H9 (cell line): Measurements from ENCODE around the gene GTF2A1L. TPM values are rescaled to one million over a fixed set of nuclear protein-coding genes. Genes with fewer than 3 reads are reported as not detected.

Source experiments
- DNase-seq: peaks from one replicate; pipeline ENCODE4 v3.0.0-alpha.2; 2017
- H2AFZ ChIP-seq: one replicate; pipeline ENCODE4 v1.6.1; 2013; ENCODE audit warnings: mild to moderate bottlenecking, low read length, control low read depth, moderate library complexity
- H2AK5ac ChIP-seq: 2 replicates; pipeline ENCODE4 v1.6.1; 2013; ENCODE audit warnings: low read length, control low read depth, mixed read lengths; ENCODE audit not compliant: insufficient read length
- H2BK120ac ChIP-seq: one replicate; pipeline ENCODE4 v1.6.1; 2013; ENCODE audit warnings: low read depth, mild to moderate bottlenecking, low read length, control low read depth, inconsistent platforms; ENCODE audit not compliant: poor library complexity, severe bottlenecking
- H2BK12ac ChIP-seq: 2 replicates; pipeline ENCODE4 v1.6.1; 2013; ENCODE audit warnings: low read length, control low read depth, mixed read lengths, low read depth; ENCODE audit not compliant: insufficient read length
- H2BK15ac ChIP-seq: 2 replicates; pipeline ENCODE4 v1.6.1; 2013; ENCODE audit warnings: low read depth, low read length, control low read depth
- H2BK20ac ChIP-seq: one replicate; pipeline ENCODE4 v1.6.1; 2013; ENCODE audit warnings: low read depth, mild to moderate bottlenecking, low read length, control low read depth, inconsistent platforms; ENCODE audit not compliant: poor library complexity, severe bottlenecking
- H2BK5ac ChIP-seq: 2 replicates; pipeline ENCODE4 v1.6.1; 2013; ENCODE audit warnings: low read length, control low read depth, mixed read lengths; ENCODE audit not compliant: insufficient read length
- H3K14ac ChIP-seq: 2 replicates; pipeline ENCODE4 v1.6.1; 2013; ENCODE audit warnings: low read length, control low read depth; ENCODE audit not compliant: insufficient read depth
- H3K18ac ChIP-seq: 2 replicates; pipeline ENCODE4 v1.6.1; 2013; ENCODE audit warnings: low read depth, mild to moderate bottlenecking, mixed read lengths, low read length, control low read depth; ENCODE audit not compliant: insufficient read length
- H3K23ac ChIP-seq: 2 replicates; pipeline ENCODE4 v1.6.1; 2013; ENCODE audit warnings: low read length, control low read depth, mixed read lengths, low read depth; ENCODE audit not compliant: insufficient read length
- H3K23me2 ChIP-seq: 2 replicates; pipeline ENCODE4 v1.6.1; 2013; ENCODE audit warnings: low read depth, mild to moderate bottlenecking, mixed read lengths, low read length, control low read depth; ENCODE audit not compliant: insufficient read length, poor library complexity, severe bottlenecking
- H3K27ac ChIP-seq: 2 replicates; pipeline ENCODE4 v1.5.1; 2013; ENCODE audit warnings: low read length, control low read depth, mixed read lengths, low read depth; ENCODE audit not compliant: insufficient read length
- H3K27me3 ChIP-seq: 2 replicates; pipeline ENCODE4 v1.6.1; 2013; ENCODE audit warnings: low read length, control low read depth, inconsistent platforms; ENCODE audit not compliant: insufficient read depth
- H3K4ac ChIP-seq: 2 replicates; pipeline ENCODE4 v1.6.1; 2013; ENCODE audit warnings: low read depth, mild to moderate bottlenecking, control low read depth, inconsistent platforms, low read length, moderate library complexity
- H3K4me1 ChIP-seq: 2 replicates; pipeline ENCODE4 v1.6.1; 2013; ENCODE audit warnings: low read length, control low read depth, inconsistent platforms; ENCODE audit not compliant: insufficient read depth
- H3K4me2 ChIP-seq: 2 replicates; pipeline ENCODE4 v1.6.1; 2013; ENCODE audit warnings: low read length, control low read depth, mixed read lengths; ENCODE audit not compliant: insufficient read length, insufficient read depth
- H3K56ac ChIP-seq: 2 replicates; pipeline ENCODE4 v1.6.1; 2013; ENCODE audit warnings: low read depth, mild to moderate bottlenecking, mixed read lengths, low read length, control low read depth; ENCODE audit not compliant: insufficient read length
- H3K79me1 ChIP-seq: 2 replicates; pipeline ENCODE4 v1.6.1; 2013; ENCODE audit warnings: low read depth, mild to moderate bottlenecking, moderate library complexity, low read length, control low read depth, inconsistent platforms; ENCODE audit not compliant: insufficient read depth, poor library complexity, severe bottlenecking
- H3K79me2 ChIP-seq: 2 replicates; pipeline ENCODE4 v1.6.1; 2013; ENCODE audit warnings: low read length, control low read depth, inconsistent platforms; ENCODE audit not compliant: insufficient read depth
- H3K9ac ChIP-seq: 2 replicates; pipeline ENCODE4 v1.6.1; 2013; ENCODE audit warnings: low read length, control low read depth, mixed read lengths; ENCODE audit not compliant: insufficient read length; ENCODE audit errors: extremely low read depth
- H3K9me3 ChIP-seq: one replicate; pipeline ENCODE4 v1.6.1; 2013; ENCODE audit warnings: low read depth, low read length, inconsistent platforms; ENCODE audit not compliant: control insufficient read depth
- H3T11ph ChIP-seq: one replicate; pipeline ENCODE4 v1.6.1; 2013; ENCODE audit warnings: mild to moderate bottlenecking, low read length, control low read depth, inconsistent platforms
- H4K20me1 ChIP-seq: one replicate; pipeline ENCODE4 v1.6.1; 2013; ENCODE audit not compliant: control insufficient read depth, insufficient read length, insufficient read depth
- H4K5ac ChIP-seq: 2 replicates; pipeline ENCODE4 v1.6.1; 2013; ENCODE audit warnings: low read depth, mild to moderate bottlenecking, mixed read lengths, low read length, control low read depth; ENCODE audit not compliant: insufficient read length
- H4K8ac ChIP-seq: replicated peaks from 2 replicates; pipeline ENCODE4 v1.6.1; 2013; ENCODE audit warnings: low read length, control low read depth, mixed read lengths, low read depth; ENCODE audit not compliant: insufficient read length
- H4K91ac ChIP-seq: 2 replicates; pipeline ENCODE4 v1.6.1; 2013; ENCODE audit warnings: low read depth, mild to moderate bottlenecking, moderate library complexity, mixed read lengths, low read length, control low read depth; ENCODE audit not compliant: insufficient read length
- H3K27ac Mint-ChIP-seq, 3 experiments: 2 replicates in 2 of 3; 3 replicates in 1 of 3; pipeline ENCODE4 v1.8.0; 2020 to 2021; ENCODE audit warnings: mixed read lengths in 3 of 3, mild to moderate bottlenecking in 1 of 3, moderate library complexity in 1 of 3
- H3K27me3 Mint-ChIP-seq: 2 replicates; pipeline ENCODE4 v1.8.0; 2021; ENCODE audit warnings: low read depth, mild to moderate bottlenecking, moderate library complexity, mixed read lengths
- H3K36me3 Mint-ChIP-seq, 3 experiments: 2 replicates in 2 of 3; 3 replicates in 1 of 3; pipeline ENCODE4 v1.8.0; 2020 to 2021; ENCODE audit warnings: low read depth in 3 of 3, mixed read lengths in 3 of 3; ENCODE audit not compliant: insufficient read depth in 1 of 3
- H3K4me1 Mint-ChIP-seq, 2 experiments: 2 replicates each; pipeline ENCODE4 v1.8.0; 2020; ENCODE audit warnings: mixed read lengths in 2 of 2
- H3K4me3 Mint-ChIP-seq, 2 experiments: 2 replicates in 1 of 2; 3 replicates in 1 of 2; pipeline ENCODE4 v1.8.0; 2020 to 2021; ENCODE audit warnings: mild to moderate bottlenecking in 2 of 2, mixed read lengths in 2 of 2, moderate library complexity in 1 of 2
- H3K9me3 Mint-ChIP-seq, 2 experiments: 2 replicates in 1 of 2; 3 replicates in 1 of 2; pipeline ENCODE4 v1.8.0; 2020; ENCODE audit warnings: mild to moderate bottlenecking in 2 of 2, mixed read lengths in 2 of 2, moderate library complexity in 1 of 2
- WGBS: extraction: QIAGEN DNeasy Blood & Tissue Kit; methylation state at CpG from one replicate; pipeline ENCODE4 v1.1.7; 2013; ENCODE audit warnings: missing lambda C conversion rate, low lambda C conversion rate, mixed read lengths; ENCODE audit not compliant: insufficient read length; ENCODE audit errors: extremely low coverage; 5-methylcytosine and 5-hydroxymethylcytosine counted together
- total RNA-seq: library from RNA; stranded (reverse); gene quantifications from 2 replicates; pipeline ENCODE4 v1.2.1, GENCODE V29; 2021
- TF ChIP-seq, protein P1 (sequence below): fragments of 200-600 bp; sonication (generic); conservative IDR thresholded peaks from 3 replicates; pipeline ENCODE4 v1.8.0; 2021; ENCODE audit warnings: antibody characterized with exemption, mild to moderate bottlenecking

GTF2A1L gene
- total RNA-seq, 1 experiment from 2014 or later: not detected

- no peak overlapping the region for H3K14ac ChIP-seq
- no peak overlapping the region for H2BK15ac ChIP-seq
- H3K27ac ChIP-seq: no peak overlapping the region
- no peaks in the 10 kb centered on the region for H4K20me1 ChIP-seq
- H4K8ac ChIP-seq: no peak overlapping the region
- H3K23me2 ChIP-seq: no peaks in the 10 kb centered on the region
- H3T11ph ChIP-seq: no peak overlapping the region
- Mint-ChIP-seq H3K27me3 (no peaks in the 10 kb centered on the region; the same call in 1 of the 2 replicates), H3K36me3 (no peaks in the 10 kb centered on the region), H3K4me1 (peaks cover 15 to 31% of the 10 kb centered on the region in 2 experiments), H3K27ac (no peak overlapping the region), H3K9me3 (no peaks in the 10 kb centered on the region), H3K4me3 (no peak overlapping the region)
- H2BK20ac ChIP-seq: no peak overlapping the region
- no peaks in the 10 kb centered on the region for H3K79me2 ChIP-seq
- no peak overlapping the region for H4K5ac ChIP-seq
- H3K27me3 ChIP-seq: no peaks in the 10 kb centered on the region
- no peak overlapping the region for H3K9ac ChIP-seq
- H3K79me1 ChIP-seq: no peaks in the 10 kb centered on the region
- no peak overlapping the region for H2BK12ac ChIP-seq
- H2AFZ ChIP-seq: no peak overlapping the region
- TF ChIP-seq, protein P1, sequence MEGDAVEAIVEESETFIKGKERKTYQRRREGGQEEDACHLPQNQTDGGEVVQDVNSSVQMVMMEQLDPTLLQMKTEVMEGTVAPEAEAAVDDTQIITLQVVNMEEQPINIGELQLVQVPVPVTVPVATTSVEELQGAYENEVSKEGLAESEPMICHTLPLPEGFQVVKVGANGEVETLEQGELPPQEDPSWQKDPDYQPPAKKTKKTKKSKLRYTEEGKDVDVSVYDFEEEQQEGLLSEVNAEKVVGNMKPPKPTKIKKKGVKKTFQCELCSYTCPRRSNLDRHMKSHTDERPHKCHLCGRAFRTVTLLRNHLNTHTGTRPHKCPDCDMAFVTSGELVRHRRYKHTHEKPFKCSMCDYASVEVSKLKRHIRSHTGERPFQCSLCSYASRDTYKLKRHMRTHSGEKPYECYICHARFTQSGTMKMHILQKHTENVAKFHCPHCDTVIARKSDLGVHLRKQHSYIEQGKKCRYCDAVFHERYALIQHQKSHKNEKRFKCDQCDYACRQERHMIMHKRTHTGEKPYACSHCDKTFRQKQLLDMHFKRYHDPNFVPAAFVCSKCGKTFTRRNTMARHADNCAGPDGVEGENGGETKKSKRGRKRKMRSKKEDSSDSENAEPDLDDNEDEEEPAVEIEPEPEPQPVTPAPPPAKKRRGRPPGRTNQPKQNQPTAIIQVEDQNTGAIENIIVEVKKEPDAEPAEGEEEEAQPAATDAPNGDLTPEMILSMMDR: peak; percentile 29; the same call in 2 of the 3 replicates
- H4K91ac ChIP-seq: no peak overlapping the region
- H3K23ac ChIP-seq: no peak overlapping the region
- H3K4ac ChIP-seq: no peak overlapping the region
- no peaks in the 10 kb centered on the region; the same call in 1 of the 2 replicates for H3K4me1 ChIP-seq
- no peaks in the 10 kb centered on the region for H3K9me3 ChIP-seq
- no peak overlapping the region for H2BK120ac ChIP-seq
- H2BK5ac ChIP-seq: no peak overlapping the region
- no CpG with 5 or more reads among the region's 2 CpGs for WGBS
- H3K18ac ChIP-seq: no peak overlapping the region
- no peak for DNase-seq
- H3K56ac ChIP-seq: no peak overlapping the region
- H2AK5ac ChIP-seq: no peak overlapping the region
- no peak overlapping the region for H3K4me2 ChIP-seq
Measured at GRCh38 chr2:48727560-48727959, 109.9 kb downstream of the GTF2A1L start.
